ENCODE data around the gene PTGFRN.
"Not testable (repeated sequence)": the region's sequence is repeated elsewhere in the genome, so short reads cannot be mapped to it uniquely, and the experiment has no call there.

The PTGFRN gene

GRCh38 chr1:116918714-116919357 lies 9.1 kb downstream of the PTGFRN start:
- no peak for DNase-seq

GRCh38 chr1:116919802-116920201 lies 10.1 kb downstream of the PTGFRN start:
- no peak for DNase-seq

GRCh38 chr1:116920211-116920610 lies 10.5 kb downstream of the PTGFRN start:
- no peak for DNase-seq

- DNase-seq, result no peak
These were observed 11.7 kb downstream of the PTGFRN start for GRCh38 chr1:116921301-116921885.

GRCh38 chr1:116921937-116922336 lies 12.2 kb downstream of the PTGFRN start:
- DNase-seq, result no peak

GRCh38 chr1:116923421-116923820 lies 13.7 kb downstream of the PTGFRN start:
- no peak for DNase-seq

GRCh38 chr1:116927049-116927798 lies 17.5 kb downstream of the PTGFRN start:
- no peak for DNase-seq

- DNase-seq, result no peak
These were observed 20.4 kb downstream of the PTGFRN start for GRCh38 chr1:116929961-116930592.

- no peak for DNase-seq
These were observed 21.6 kb downstream of the PTGFRN start for GRCh38 chr1:116931016-116931918.

- DNase-seq, result no peak
These were observed 24.1 kb downstream of the PTGFRN start for GRCh38 chr1:116933606-116934515.

- DNase-seq, result no peak
These were observed 25.0 kb downstream of the PTGFRN start for GRCh38 chr1:116934586-116935207.

GRCh38 chr1:116938216-116938615 lies 28.5 kb downstream of the PTGFRN start:
- DNase-seq, result no peak

GRCh38 chr1:116939780-116940543 lies 30.2 kb downstream of the PTGFRN start:
- DNase-seq, result not testable (repeated sequence)

GRCh38 chr1:116940814-116941599 lies 31.3 kb downstream of the PTGFRN start:
- DNase-seq, result no peak

GRCh38 chr1:116941670-116942069 lies 32.0 kb downstream of the PTGFRN start:
- no peak for DNase-seq

GRCh38 chr1:116942344-116942743 lies 32.6 kb downstream of the PTGFRN start:
- no peak for DNase-seq

GRCh38 chr1:116943438-116943837 lies 33.7 kb downstream of the PTGFRN start:
- no peak for DNase-seq

- DNase-seq, result no peak
These were observed 34.9 kb downstream of the PTGFRN start for GRCh38 chr1:116944613-116945012.

- DNase-seq, result no peak
These were observed 35.7 kb downstream of the PTGFRN start for GRCh38 chr1:116945421-116945820.
